Tibial artery (tissue), 4 donors: ENCODE results near the gene CELSR2.

Source experiments
- DNase-seq, 2 donors: peaks; one replicate each; pipeline ENCODE4 v3.0.0-alpha.2; 2019
- H3K27ac ChIP-seq, 2 donors: fragments of 200-600 bp; sonication (generic) in 1 of 2; 1 replicate in 1 of 2; 2 replicates in 1 of 2; pipeline ENCODE4 v1.5.1; 2018 to 2019; ENCODE audit warnings: mild to moderate bottlenecking in 1 of 2
- H3K27me3 ChIP-seq, 2 donors: fragments of 200-600 bp; sonication (generic) in 1 of 2; one replicate each; pipeline versions ENCODE4 v1.5.1 to v1.6.0; 2016 to 2019
- H3K36me3 ChIP-seq, 3 donors: fragments of 200-600 bp; sonication (generic) in 2 of 3; one replicate each; pipeline ENCODE4 v1.5.1; 2016 to 2019; ENCODE audit warnings: mild to moderate bottlenecking in 2 of 3
- H3K4me1 ChIP-seq, 4 donors: fragments of 200-600 bp; sonication (generic) in 2 of 4; 1 replicate in 3 of 4; 2 replicates in 1 of 4; pipeline ENCODE4 v1.5.1; 2016 to 2019
- H3K4me3 ChIP-seq, 2 donors: fragments of 200-600 bp; sonication (generic) in 1 of 2; 1 replicate in 1 of 2; 2 replicates in 1 of 2; pipeline ENCODE4 v1.5.1; 2018 to 2019; ENCODE audit warnings: mild to moderate bottlenecking in 2 of 2
- H3K9me3 ChIP-seq, 3 donors: fragments of 200-600 bp; sonication (generic) in 1 of 3; one replicate each; pipeline ENCODE4 v1.5.1; 2016 to 2019
- CTCF ChIP-seq, 2 experiments: fragments of 200-600 bp in 1 of 2; fragments of 450-650 bp in 1 of 2; IDR thresholded peaks; one replicate each; pipeline ENCODE4 v1.5.1; 2017 to 2019; ENCODE audit warnings: antibody characterized with exemption in 2 of 2, mild to moderate bottlenecking in 1 of 2, moderate library complexity in 1 of 2
- intact Hi-C: fragments of 100-400 bp; cut with DNase I; formaldehyde crosslinking; loops from one replicate; pipeline ENCODE4 v1.15.0; 2023; ENCODE audit warnings: low total_unique reads

The CELSR2 gene

GRCh38 chr1:109322974-109323373 is 73.6 kb downstream of the CELSR2 start:
- Histone ChIP-seq H3K4me3 (no peak overlapping the region), H3K36me3 (peaks cover 95 to 98% (median 97%) of the 10 kb centered on the region in 3 donors), H3K9me3 (no peaks in the 10 kb centered on the region), H3K27ac (no peak overlapping the region), H3K27me3 (no peaks in the 10 kb centered on the region), H3K4me1 (no peaks in the 10 kb centered on the region)
- intact Hi-C loops = no loop called here
- no peak for DNase-seq
- TF ChIP-seq CTCF (IDR thresholded peaks at IDR 0.05) = no peak
